G401 (cell line): ENCODE results near the gene NPTN. TPM values are rescaled to one million over a fixed set of nuclear protein-coding genes. Genes with fewer than 3 reads are reported as not detected.

Experiments used
- DNase-seq: peaks from one replicate; pipeline ENCODE4 v3.0.0-alpha.2; 2015; ENCODE audit warnings: low spot score
- in situ Hi-C: cut with HindIII; loops from 2 replicates; pipeline ENCODE4 v1.10.0; 2016; ENCODE audit warnings: low sequenced_read_pairs, mixed read lengths
- total RNA-seq: library from RNA; depleted of rRNA; stranded (reverse); fragments of >200 nt; shearing (Covaris generic); gene quantifications from 2 replicates; pipeline ENCODE4 v1.2.3, GENCODE V29; 2014; rRNA removed

Gene NPTN
- total RNA-seq, 1 experiment from 2014 or later = 82.0 TPM

- in situ Hi-C loops = no loop called here
- DNase-seq = no peak
These were observed 93.7 kb downstream of the NPTN start for GRCh38 chr15:73539212-73540128.

- no peak for DNase-seq
- in situ Hi-C loops = no loop called here
These were observed 94.5 kb downstream of the NPTN start for GRCh38 chr15:73538563-73539211.

- in situ Hi-C loops = no loop called here
- DNase-seq = no peak
These were observed 95.1 kb downstream of the NPTN start for GRCh38 chr15:73538123-73538522.

- DNase-seq = no peak
- in situ Hi-C loops = no loop called here
These were observed 102.5 kb downstream of the NPTN start for GRCh38 chr15:73530649-73531048.

- DNase-seq = no peak
- in situ Hi-C loops = no loop called here
These were observed 105.6 kb downstream of the NPTN start for GRCh38 chr15:73527598-73527997.

GRCh38 chr15:73524919-73525318 lies 108.3 kb downstream of the NPTN start:
- in situ Hi-C loops = no loop called here
- DNase-seq = no peak

- in situ Hi-C loops = no loop called here
- no peak for DNase-seq
These were observed 111.2 kb downstream of the NPTN start for GRCh38 chr15:73522011-73522410.

- DNase-seq = no peak
- in situ Hi-C loops = no loop called here
These were observed 114.1 kb downstream of the NPTN start for GRCh38 chr15:73518876-73519733.

- no peak for DNase-seq
- in situ Hi-C loops = no loop called here
These were observed 114.9 kb downstream of the NPTN start for GRCh38 chr15:73518180-73518862.

GRCh38 chr15:73517566-73517965 lies 115.6 kb downstream of the NPTN start:
- no peak for DNase-seq
- in situ Hi-C loops = no loop called here

- in situ Hi-C loops = no loop called here
These were observed 117.7 kb downstream of the NPTN start for GRCh38 chr15:73515527-73515926.

More at GRCh38 chr15:73515527-73515926, 117.7 kb downstream of the NPTN start:
- DNase-seq = no peak

Other genes starting within 250 kb of the NPTN start
- not detected in 2 replicates for gene REC114, start 190.2 kb downstream of the NPTN start, total RNA-seq
- gene CD276, start 51.0 kb upstream of the NPTN start, total RNA-seq = 85.5 and 108 TPM in 2 replicates
- 22.2 and 28.4 TPM in 2 replicates for gene INSYN1, start 120.0 kb upstream of the NPTN start, total RNA-seq
- gene TBC1D21, start 240.2 kb upstream of the NPTN start, total RNA-seq = not detected in 2 replicates